Esophagus muscularis mucosa (tissue), 4 donors: ENCODE results near the gene CEP85. TPM values are rescaled to one million over a fixed set of nuclear protein-coding genes. Genes with fewer than 3 reads are reported as not detected.

ENCODE experiments used
- DNase-seq: peaks from one replicate; pipeline ENCODE4 v3.0.0-alpha.2; 2017; ENCODE audit errors: extremely low spot score
- H3K27ac ChIP-seq, 4 donors: fragments of 200-600 bp; sonication (generic); replicated peaks in 1 of 4; 1 replicate in 3 of 4; 2 replicates in 1 of 4; pipeline ENCODE4 v1.5.1; 2016 to 2019; ENCODE audit warnings: mild to moderate bottlenecking in 1 of 4
- H3K27me3 ChIP-seq, 4 donors: fragments of 200-600 bp; sonication (generic); one replicate each; pipeline versions ENCODE4 v1.5.1 to v1.6.0; 2016 to 2019
- H3K36me3 ChIP-seq, 4 donors: fragments of 200-600 bp; sonication (generic); one replicate each; pipeline ENCODE4 v1.5.1; 2016 to 2019
- H3K4me1 ChIP-seq, 4 donors: fragments of 200-600 bp; sonication (generic); one replicate each; pipeline ENCODE4 v1.5.1; 2016 to 2019
- H3K4me3 ChIP-seq, 4 donors: fragments of 200-600 bp; sonication (generic); 1 replicate in 2 of 4; 2 replicates in 2 of 4; pipeline ENCODE4 v1.5.1; 2016 to 2019; ENCODE audit warnings: mild to moderate bottlenecking in 4 of 4, moderate library complexity in 1 of 4
- H3K9me3 ChIP-seq, 4 donors: fragments of 200-600 bp; sonication (generic); 1 replicate in 3 of 4; 2 replicates in 1 of 4; pipeline ENCODE4 v1.5.1; 2016 to 2019
- CTCF ChIP-seq, 3 experiments: fragments of 200-600 bp in 2 of 3; fragments of 450-650 bp in 1 of 3; sonication (generic) in 2 of 3; IDR thresholded peaks; one replicate each; pipeline ENCODE4 v1.5.1; 2017 to 2019; ENCODE audit warnings: antibody characterized with exemption in 3 of 3, mild to moderate bottlenecking in 2 of 3, moderate library complexity in 1 of 3
- EP300 ChIP-seq: sonication (generic); formaldehyde crosslinking; IDR thresholded peaks from one replicate; pipeline ENCODE4 v1.6.1; 2017; ENCODE audit warnings: antibody characterized with exemption
- POLR2A ChIP-seq: fragments of 450-650 bp; IDR thresholded peaks from one replicate; pipeline ENCODE4 v1.6.1; 2017; ENCODE audit warnings: antibody characterized with exemption, moderate library complexity, mild to moderate bottlenecking, low read depth
- POLR2AphosphoS5 ChIP-seq, 2 donors: sonication (generic); formaldehyde crosslinking; IDR thresholded peaks; one replicate each; pipeline ENCODE4 v1.6.1; 2017; ENCODE audit warnings: antibody characterized with exemption in 2 of 2
- WGBS: methylation state at CpG from one replicate; pipeline ENCODE4 v1.1.5; 2018; 5-methylcytosine and 5-hydroxymethylcytosine counted together
- intact Hi-C: fragments of 100-400 bp; cut with DNase I; formaldehyde crosslinking; loops from one replicate; pipeline ENCODE4 v1.15.1; 2023
- total RNA-seq, 4 donors: library from RNA; depleted of rRNA; stranded (reverse); fragments of >200 nt; gene quantifications; one replicate each; pipeline versions ENCODE4 v1.1.0 to v1.2.1, GENCODE V29; 2016

The CEP85 gene
- total RNA-seq, 4 donors from 2014 or later = 3.0 to 6.3 (median 4.8) TPM

GRCh38 chr1:26281971-26282370 is 48.0 kb downstream of the CEP85 start:
- H3K27ac ChIP-seq = peak overlapping the region in 3 of 4 donors; percentile 27 to 98 (median 89)
- TF ChIP-seq EP300 (no peak), POLR2AphosphoS5 (IDR thresholded peaks at IDR 0.05) (no peak), POLR2A (no peak), CTCF (IDR thresholded peaks at IDR 0.05) (no peak)
- H3K9me3 ChIP-seq = no peaks in the 10 kb centered on the region
- DNase-seq = no peak
- intact Hi-C loops = no loop called here
- H3K36me3 ChIP-seq = peaks cover 0 to 43% (median 7%) of the 10 kb centered on the region in 4 donors
- no peaks in the 10 kb centered on the region for H3K27me3 ChIP-seq
- peak overlapping the region in 1 of 4 donors; percentile 77 for H3K4me3 ChIP-seq
- 54% methylated on average over 14 of the region's 15 CpGs for WGBS
- H3K4me1 ChIP-seq = peaks cover 67 to 94% (median 82%) of the 10 kb centered on the region in 4 donors

DNA sequence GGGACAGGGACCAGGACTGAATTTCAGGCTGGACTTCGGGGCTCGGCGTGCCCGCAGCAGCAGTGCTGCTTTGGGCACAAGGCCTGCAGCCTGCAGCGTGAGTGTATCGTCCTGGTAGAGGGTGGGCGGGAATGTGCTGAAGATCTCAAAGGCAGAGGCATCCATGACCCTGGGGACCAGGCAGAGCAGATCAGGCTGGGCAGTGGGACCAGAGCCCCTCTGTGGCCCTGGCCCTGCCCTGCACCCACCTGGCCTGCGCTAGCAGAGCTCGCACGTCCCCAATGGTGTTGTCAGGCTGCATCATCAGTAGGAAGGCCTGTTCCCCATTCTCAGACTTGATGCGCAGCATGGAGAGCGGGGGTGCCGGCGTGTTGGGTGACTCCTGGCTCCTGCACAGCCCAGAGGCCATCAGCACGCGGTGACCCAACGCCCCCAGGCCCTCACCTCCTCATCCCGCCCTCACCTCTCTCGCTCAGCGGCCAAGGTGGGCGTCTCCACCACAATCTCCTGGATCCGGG is 48.5 kb downstream of the CEP85 start:
- no peak for DNase-seq
- TF ChIP-seq EP300 = no peak
- no peak for TF ChIP-seq POLR2AphosphoS5 (IDR thresholded peaks at IDR 0.05)
- Histone ChIP-seq H3K9me3 (no peaks in the 10 kb centered on the region), H3K4me3 (no peak overlapping the region), H3K27ac (peak overlapping the region in 3 of 4 donors; percentile 27 to 98 (median 89)), H3K4me1 (peaks cover 64 to 93% (median 83%) of the 10 kb centered on the region in 4 donors), H3K36me3 (peaks cover 0 to 38% (median 5%) of the 10 kb centered on the region in 4 donors), H3K27me3 (no peaks in the 10 kb centered on the region)
- intact Hi-C loops = no loop called here
- WGBS = 95% methylated on average over 6 of the region's 22 CpGs

DNA sequence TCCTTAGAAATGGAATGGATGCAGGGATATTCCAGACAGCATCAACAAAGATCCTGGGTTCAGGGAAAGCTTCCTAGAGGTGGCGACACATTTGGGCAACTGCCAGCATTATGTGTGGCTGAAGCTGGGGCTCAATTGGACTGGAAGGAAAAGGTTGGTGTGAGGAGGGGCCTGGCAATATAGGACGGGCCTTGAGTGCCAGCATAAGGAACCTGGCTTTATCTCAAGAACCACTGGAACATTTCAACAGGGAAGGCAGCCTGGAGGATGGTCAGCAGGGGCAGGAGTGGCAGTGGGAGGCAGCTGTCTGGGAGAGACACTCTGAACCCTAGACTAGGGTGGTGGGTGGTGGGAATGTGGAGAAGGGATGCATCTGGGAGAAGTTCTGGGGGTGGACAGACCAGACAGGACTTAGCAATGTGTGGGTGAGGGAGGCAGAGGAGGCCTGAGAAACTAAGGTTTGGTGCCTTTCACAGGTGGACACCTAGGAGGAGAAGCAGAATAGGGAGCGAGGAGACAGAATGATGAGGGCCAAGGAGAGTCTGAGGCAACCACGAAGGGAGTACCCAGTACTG is 49.4 kb downstream of the CEP85 start:
- TF ChIP-seq POLR2A (no peak), EP300 (no peak), CTCF (IDR thresholded peaks at IDR 0.05) (no peak), POLR2AphosphoS5 (IDR thresholded peaks at IDR 0.05) (no peak)

GRCh38 chr1:26283871-26284596 is 50.0 kb downstream of the CEP85 start:
- Histone ChIP-seq H3K4me3 (no peak overlapping the region), H3K36me3 (peaks cover 0 to 28% (median 3%) of the 10 kb centered on the region in 4 donors), H3K9me3 (no peaks in the 10 kb centered on the region), H3K27me3 (no peaks in the 10 kb centered on the region), H3K27ac (peak overlapping the region; percentile 29 to 98 (median 67)), H3K4me1 (peaks cover 51 to 91% (median 84%) of the 10 kb centered on the region in 4 donors)
- 92% methylated on average over 11 of the region's 12 CpGs for WGBS
- no peak for DNase-seq
- TF ChIP-seq EP300 (no peak), POLR2AphosphoS5 (IDR thresholded peaks at IDR 0.05) (no peak), CTCF (IDR thresholded peaks at IDR 0.05) (no peak), POLR2A (no peak)
- intact Hi-C loops = no loop called here

More for the DNA sequence above, 49.4 kb downstream of the CEP85 start:
- Histone ChIP-seq H3K36me3 (peaks cover 0 to 29% (median 3%) of the 10 kb centered on the region in 4 donors), H3K27ac (peak overlapping the region in 3 of 4 donors; percentile 45 to 98 (median 89)), H3K9me3 (no peaks in the 10 kb centered on the region), H3K4me1 (peaks cover 58 to 93% (median 86%) of the 10 kb centered on the region in 4 donors), H3K4me3 (no peak overlapping the region), H3K27me3 (no peaks in the 10 kb centered on the region)
- no peak for DNase-seq
- whole genome bisulfite sequencing = 73% methylated on average over 4 of the region's 4 CpGs
- intact Hi-C loops = no loop called here
